NCI-H2171 (cell line): Measurements from ENCODE around the gene LCE2A.
A peak's percentile ranks its signal among the peaks of the same experiment; 100 is the strongest.
"Not testable (repeated sequence)": the region's sequence is repeated elsewhere in the genome, so short reads cannot be mapped to it uniquely, and the experiment has no call there.

Experiments used
- DNase-seq: peaks from one replicate; lab custom pipeline; 2025; lab: John Stamatoyannopoulos, UW

LCE2A gene, protein sequence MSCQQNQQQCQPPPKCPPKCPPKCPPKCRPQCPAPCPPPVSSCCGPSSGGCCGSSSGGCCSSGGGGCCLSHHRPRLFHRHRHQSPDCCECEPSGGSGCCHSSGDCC

DNA sequence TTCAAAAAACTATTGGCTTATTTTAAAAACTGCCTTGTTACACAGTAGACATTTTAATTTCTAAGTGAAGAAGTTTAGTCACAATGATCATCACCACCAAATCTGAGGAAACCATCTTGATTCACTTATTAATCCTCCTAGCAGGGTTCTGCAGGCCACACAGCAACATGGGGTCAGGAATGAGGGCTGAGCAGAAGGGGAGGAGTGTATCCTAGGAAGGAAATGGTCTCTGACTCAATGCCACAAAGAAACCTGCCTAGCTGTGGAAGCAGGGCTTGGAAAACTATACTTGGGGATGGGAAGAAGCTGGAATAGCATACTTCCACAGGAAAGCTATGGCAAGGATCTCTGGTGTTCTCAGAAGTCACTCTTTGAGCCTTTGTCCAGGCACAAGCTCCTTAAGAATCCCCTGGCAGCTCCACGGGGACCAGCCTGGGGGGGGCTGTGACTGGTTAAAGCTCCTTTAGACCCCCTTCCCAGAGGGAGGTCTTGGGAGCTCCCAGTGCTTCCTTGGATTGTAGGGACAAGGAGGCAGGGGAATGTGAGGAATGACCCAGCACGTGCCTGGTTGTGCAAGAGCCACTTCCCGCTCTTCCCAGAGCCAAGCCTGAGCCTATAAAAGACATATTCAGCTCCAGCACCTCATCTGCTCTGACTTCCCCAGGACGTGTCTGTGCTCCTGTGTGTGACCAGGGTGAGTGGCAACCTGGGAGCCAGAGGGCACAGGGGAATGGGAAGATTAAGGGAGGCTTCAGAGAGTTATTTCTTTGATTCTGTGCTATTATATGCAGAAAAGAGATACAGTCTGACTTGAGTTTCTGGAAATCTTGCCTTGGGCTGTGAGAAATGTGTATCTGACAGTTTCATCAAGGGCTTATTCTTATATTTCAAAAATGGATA, at the start of gene LCE2A:
TSS of gene LCE2A (plus strand) at position 645 of the 900 bp plus-strand sequence. CDS start 557 bp downstream, outside the sequence.
- DNase-seq: no peak

DNA sequence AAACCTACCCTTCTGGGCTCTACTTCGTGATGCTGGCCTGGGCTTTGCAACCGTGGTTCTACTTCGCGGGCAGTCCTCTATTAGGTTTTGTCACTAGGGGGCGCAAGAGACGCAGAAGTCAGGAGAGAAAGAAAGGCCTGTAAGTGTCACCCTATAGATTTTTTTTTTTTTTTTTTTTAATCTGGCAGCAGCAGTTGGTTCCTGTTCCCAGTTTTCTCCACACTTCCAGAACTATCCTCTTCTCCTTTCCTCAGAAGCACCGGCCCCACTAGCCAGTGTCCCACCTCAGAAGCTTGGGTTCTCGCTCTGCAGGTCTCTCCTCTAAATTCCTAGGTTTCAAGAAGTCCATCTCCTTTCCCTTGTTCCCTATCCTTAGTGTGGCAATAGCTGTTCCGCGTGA, 44.0 kb upstream of the LCE2A start:
- DNase-seq: peak; percentile 5

DNA sequence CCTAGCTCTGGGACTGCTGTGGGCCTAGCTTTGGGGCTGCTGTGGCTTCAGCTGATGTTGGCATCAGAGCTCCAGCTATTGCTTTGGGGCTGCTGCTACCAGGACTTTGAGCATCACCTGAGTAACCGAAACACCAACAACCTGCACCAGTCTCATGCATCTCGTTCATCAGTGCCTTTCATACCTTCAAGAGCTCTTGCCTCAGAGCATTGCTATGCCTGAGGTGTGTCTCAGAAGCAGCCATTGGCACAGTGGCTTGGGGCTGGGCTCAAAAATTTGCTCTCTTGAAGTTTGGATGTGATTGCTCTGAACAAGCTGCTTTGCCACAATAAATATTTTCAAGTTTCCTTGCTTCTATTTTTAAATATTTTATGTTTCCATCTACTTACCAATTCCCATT, 41.7 kb upstream of the LCE2A start:
- no peak for DNase-seq

DNA sequence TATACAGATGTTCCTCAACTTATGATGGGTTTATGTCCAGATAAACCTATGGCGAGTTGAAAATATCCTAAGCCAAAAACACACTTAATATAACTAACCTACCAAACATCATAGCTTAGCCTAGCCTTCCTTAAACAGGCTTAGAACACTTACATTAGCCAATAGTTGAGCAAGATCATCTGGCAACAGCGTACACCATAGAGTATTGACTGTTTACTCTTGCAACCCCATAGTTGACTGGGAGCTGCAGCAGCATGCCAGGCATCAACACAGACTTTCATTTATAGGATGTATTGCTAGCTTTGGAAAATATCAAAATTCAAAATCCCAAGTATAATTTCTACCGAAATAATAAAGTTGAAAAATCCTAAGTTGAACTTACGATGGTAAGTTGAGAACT, 40.5 kb upstream of the LCE2A start:
- DNase-seq: no peak

- no peak for DNase-seq
Observed at GRCh38 chr1:152658649-152659048, 39.5 kb upstream of the LCE2A start.

- no peak for DNase-seq
Observed at GRCh38 chr1:152663098-152663497, 35.0 kb upstream of the LCE2A start, which contains the start of gene LCE2D. Gene LCE2D (plus strand): TSS chr1:152663380. CDS start chr1:152664106, 726 bp downstream.

- DNase-seq: not testable (repeated sequence)
Observed at GRCh38 chr1:152666171-152666570, 32.0 kb upstream of the LCE2A start.

- DNase-seq: no peak
Observed at GRCh38 chr1:152667648-152668047, 30.5 kb upstream of the LCE2A start.

DNA sequence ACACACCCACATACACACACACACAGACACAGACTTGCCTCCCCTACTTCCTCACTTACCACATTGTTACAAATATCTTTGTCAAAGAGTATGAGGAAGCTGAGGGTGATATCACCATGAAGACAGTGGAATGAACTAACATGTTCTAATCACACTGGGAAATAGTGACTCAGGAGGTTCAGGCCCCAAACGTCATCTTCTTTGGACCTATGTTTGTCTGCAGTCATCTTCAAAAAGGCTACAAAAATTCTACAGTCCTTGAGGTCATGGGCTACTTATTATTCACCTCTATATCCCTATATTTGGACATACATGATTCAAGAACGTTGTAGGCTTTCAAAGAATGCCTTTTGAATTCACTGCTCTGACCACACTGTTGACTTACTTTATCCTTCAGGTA, 25.1 kb upstream of the LCE2A start:
- no peak for DNase-seq

GRCh38 chr1:152674983-152675382, 23.2 kb upstream of the LCE2A start, which contains the start of gene LCE2C:
Gene LCE2C (plus strand): TSS chr1:152675279. CDS start chr1:152676016, 737 bp downstream.
- DNase-seq: not testable (repeated sequence)

- no peak for DNase-seq
Observed at GRCh38 chr1:152679459-152679858, 18.7 kb upstream of the LCE2A start.

GRCh38 chr1:152681616-152682015, 16.5 kb upstream of the LCE2A start:
- DNase-seq: no peak

GRCh38 chr1:152683846-152684245, 14.3 kb upstream of the LCE2A start:
- no peak for DNase-seq

DNA sequence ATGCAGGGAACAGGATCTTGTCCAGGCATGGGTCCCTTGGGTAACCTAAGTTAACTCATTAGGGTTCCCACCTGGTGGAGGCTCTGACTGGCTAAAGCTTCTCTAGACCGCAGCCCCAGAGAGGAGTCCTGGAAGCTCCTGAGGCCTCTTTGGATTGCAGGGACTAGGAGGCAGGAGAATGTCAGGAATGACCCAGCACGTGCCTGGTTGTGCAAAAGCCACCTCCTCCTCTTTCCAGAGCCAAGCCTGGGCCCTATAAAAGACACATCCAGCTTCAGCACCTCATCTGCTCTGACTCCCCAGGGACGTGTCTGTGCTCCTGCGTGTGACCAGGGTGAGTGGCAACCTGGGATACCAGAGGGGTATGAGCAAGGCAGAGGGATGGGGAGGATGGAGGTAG, 12.3 kb upstream of the LCE2A start, which contains the start of gene LCE2B:
TSS of gene LCE2B (plus strand) at position 301 of the 400 bp plus-strand sequence. CDS start 721 bp downstream, outside the sequence.
- not testable (repeated sequence) for DNase-seq

- DNase-seq: no peak
Observed at GRCh38 chr1:152699746-152700145, 1.6 kb downstream of the LCE2A start.

DNA sequence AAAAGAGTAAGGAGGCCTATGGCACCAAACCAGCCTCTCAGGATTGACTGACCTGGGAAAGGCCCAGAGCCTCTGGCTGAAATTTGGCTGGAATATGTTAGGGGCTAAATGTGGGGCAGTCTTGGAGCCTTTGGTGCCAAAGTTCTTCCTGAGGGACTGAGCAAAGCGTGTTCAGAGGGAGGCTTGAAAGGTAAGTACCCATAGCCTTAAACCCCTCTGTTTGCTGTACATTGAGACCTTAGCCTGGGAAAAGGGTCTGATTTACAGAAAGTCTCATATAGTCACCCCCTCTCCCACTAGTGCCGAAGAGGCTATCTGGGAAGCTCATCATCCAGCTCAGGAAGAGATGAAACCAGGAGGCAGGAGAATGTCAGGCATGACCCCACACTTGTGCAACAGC, 9.7 kb downstream of the LCE2A start, which contains the start of gene LCE4A:
TSS of gene LCE4A (plus strand) at position 301 of the 400 bp plus-strand sequence. CDS start 916 bp downstream, outside the sequence.
- no peak for DNase-seq

- no peak for DNase-seq
Observed at GRCh38 chr1:152718238-152718637, 20.1 kb downstream of the LCE2A start.

- DNase-seq: no peak
Observed at GRCh38 chr1:152725261-152725660, 27.1 kb downstream of the LCE2A start.

GRCh38 chr1:152728986-152729385, 30.8 kb downstream of the LCE2A start:
- DNase-seq: no peak

DNA sequence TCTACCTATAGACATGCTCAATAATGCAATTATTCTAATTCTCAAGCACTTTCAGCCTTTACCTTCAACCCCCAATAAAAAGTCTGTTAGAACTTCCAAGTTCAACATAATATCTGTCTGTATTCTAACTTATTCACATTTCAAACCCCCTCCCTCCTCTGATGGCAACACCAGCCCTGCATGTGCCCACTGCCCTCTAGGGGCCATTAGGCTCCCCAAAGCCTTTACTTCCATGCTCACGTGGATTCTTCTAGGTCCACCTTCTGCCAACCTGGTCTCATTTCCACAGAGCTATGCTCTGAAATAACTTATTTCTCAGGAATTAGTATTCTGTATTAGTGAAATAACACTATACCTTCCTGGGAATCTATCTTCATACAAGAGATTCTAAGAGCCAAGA, 37.5 kb downstream of the LCE2A start:
- DNase-seq: no peak

- no peak for DNase-seq
Observed at GRCh38 chr1:152737997-152738396, 39.9 kb downstream of the LCE2A start.

- DNase-seq: no peak
Observed at GRCh38 chr1:152739841-152740240, 41.7 kb downstream of the LCE2A start.

DNA sequence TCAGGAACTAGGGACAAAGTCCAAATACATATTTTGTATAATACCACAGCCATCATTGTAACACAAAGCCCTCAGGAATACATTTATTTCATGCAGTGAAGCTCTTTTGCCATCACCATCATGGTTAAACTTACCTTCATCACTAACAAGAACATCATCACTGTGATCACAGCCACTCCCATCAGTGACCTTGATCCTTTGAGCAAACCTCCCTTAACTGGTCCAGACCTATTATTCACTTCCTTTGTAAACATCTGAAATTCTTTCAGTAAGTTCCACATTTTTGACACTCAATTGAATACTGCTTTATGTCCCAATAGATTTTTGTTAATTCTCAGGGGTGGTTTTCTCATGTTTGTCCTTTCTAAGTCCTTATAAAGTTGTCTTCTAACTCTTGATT, 43.5 kb downstream of the LCE2A start:
- DNase-seq: no peak
